Peyer's patch (tissue), 4 donors: ENCODE data around the gene AP2B1.

ENCODE experiments used
- POLR2A ChIP-seq, 2 donors: fragments of 450-650 bp; IDR thresholded peaks; one replicate each; pipeline ENCODE4 v1.5.1; 2017; ENCODE audit warnings: antibody characterized with exemption in 2 of 2, mild to moderate bottlenecking in 2 of 2, moderate library complexity in 2 of 2
- TF ChIP-seq, protein P1 (sequence below), 6 experiments: fragments of 450-650 bp in 4 of 6; fragments of 200-600 bp in 2 of 6; sonication (generic) in 1 of 6; IDR thresholded peaks; one replicate each; pipeline ENCODE4 v1.5.1; 2017 to 2019; ENCODE audit warnings: antibody characterized with exemption in 6 of 6, mild to moderate bottlenecking in 3 of 6, moderate library complexity in 1 of 6

DNA sequence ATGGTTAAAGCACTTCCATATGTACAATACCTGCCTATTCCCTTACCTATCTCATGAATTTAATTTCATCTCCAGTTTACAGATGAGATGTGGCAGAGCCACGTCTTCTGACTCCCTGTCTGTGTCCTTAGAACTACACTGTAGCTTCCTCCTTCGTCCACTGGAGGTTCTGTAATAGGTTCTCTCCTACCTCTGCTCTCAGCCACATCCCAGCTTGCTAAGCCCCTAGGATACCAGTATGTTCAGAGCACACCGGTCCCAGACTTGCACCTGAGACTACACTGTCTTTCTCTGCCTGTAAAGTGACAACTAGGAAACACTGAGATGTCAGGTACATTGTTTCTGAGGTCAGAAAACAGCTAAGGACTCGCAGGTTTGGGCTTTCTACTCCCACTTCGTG lies 140.5 kb downstream of the AP2B1 start:
- TF ChIP-seq POLR2A (IDR thresholded peaks at IDR 0.05) = no peak
- TF ChIP-seq, protein P1, sequence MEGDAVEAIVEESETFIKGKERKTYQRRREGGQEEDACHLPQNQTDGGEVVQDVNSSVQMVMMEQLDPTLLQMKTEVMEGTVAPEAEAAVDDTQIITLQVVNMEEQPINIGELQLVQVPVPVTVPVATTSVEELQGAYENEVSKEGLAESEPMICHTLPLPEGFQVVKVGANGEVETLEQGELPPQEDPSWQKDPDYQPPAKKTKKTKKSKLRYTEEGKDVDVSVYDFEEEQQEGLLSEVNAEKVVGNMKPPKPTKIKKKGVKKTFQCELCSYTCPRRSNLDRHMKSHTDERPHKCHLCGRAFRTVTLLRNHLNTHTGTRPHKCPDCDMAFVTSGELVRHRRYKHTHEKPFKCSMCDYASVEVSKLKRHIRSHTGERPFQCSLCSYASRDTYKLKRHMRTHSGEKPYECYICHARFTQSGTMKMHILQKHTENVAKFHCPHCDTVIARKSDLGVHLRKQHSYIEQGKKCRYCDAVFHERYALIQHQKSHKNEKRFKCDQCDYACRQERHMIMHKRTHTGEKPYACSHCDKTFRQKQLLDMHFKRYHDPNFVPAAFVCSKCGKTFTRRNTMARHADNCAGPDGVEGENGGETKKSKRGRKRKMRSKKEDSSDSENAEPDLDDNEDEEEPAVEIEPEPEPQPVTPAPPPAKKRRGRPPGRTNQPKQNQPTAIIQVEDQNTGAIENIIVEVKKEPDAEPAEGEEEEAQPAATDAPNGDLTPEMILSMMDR (IDR thresholded peaks at IDR 0.05) = no peak
